OCI-LY7 (cell line): ENCODE measurements around the gene AGR2. TPM values are rescaled to one million over a fixed set of nuclear protein-coding genes. Genes with fewer than 3 reads are reported as not detected.

Experiments used
- BruUV-seq: library from RNA; stranded (reverse); fragments of 400-500 nt; replicated peaks from 2 replicates; lab custom pipeline; 2021; lab: Mats Ljungman, UMichigan
- CTCF ChIA-PET: fragments of 300-600 bp; sonication (Branson Sonifier 250); formaldehyde crosslinking; loops from one replicate; lab custom pipeline; 2022; ENCODE audit warnings: antibody characterized with exemption; ENCODE audit not compliant: unreplicated experiment; lab: Charles Lee
- POLR2A ChIA-PET: fragments of 300-600 bp; sonication (Branson Sonifier 250); formaldehyde crosslinking; loops from one replicate; lab custom pipeline; 2022; ENCODE audit warnings: antibody characterized with exemption; lab: Charles Lee
- DNase-seq: peaks from one replicate; pipeline ENCODE4 v3.0.0-alpha.2; 2015; ENCODE audit warnings: low spot score
- H2AFZ ChIP-seq: fragments of 200-600 bp; sonication (generic), shearing (Covaris generic); 2 replicates; pipeline ENCODE4 v1.6.1; 2014; ENCODE audit warnings: mild to moderate bottlenecking, antibody characterized with exemption, low read length, moderate library complexity
- H3K27ac ChIP-seq: fragments of 200-600 bp; sonication (generic); 2 replicates; pipeline ENCODE4 v1.5.1; 2014; ENCODE audit warnings: mixed run types, low read depth, mild to moderate bottlenecking, moderate library complexity, low read length, inconsistent platforms; ENCODE audit not compliant: poor library complexity, severe bottlenecking
- H3K36me3 ChIP-seq: fragments of 200-600 bp; sonication (generic); 2 replicates; pipeline ENCODE4 v1.6.1; 2014; ENCODE audit warnings: mild to moderate bottlenecking, antibody characterized with exemption, low read length, moderate library complexity, mixed read lengths; ENCODE audit not compliant: insufficient read depth
- H3K4me1 ChIP-seq: fragments of 200-600 bp; sonication (generic); 2 replicates; pipeline ENCODE4 v1.5.1; 2014; ENCODE audit warnings: mild to moderate bottlenecking, low read length; ENCODE audit not compliant: insufficient read depth, poor library complexity, severe bottlenecking
- H3K4me2 ChIP-seq: fragments of 200-600 bp; sonication (generic); 2 replicates; pipeline ENCODE4 v1.6.1; 2014; ENCODE audit warnings: mild to moderate bottlenecking, low read length
- H3K4me3 ChIP-seq: fragments of 200-600 bp; sonication (generic); 2 replicates; pipeline ENCODE4 v1.5.1; 2014; ENCODE audit warnings: mild to moderate bottlenecking, low read depth, low read length; ENCODE audit not compliant: poor library complexity, severe bottlenecking
- H3K79me2 ChIP-seq: fragments of 200-600 bp; sonication (generic); 2 replicates; pipeline ENCODE4 v1.6.1; 2016; ENCODE audit warnings: low read depth, mild to moderate bottlenecking, low read length, moderate library complexity, mixed read lengths; ENCODE audit not compliant: insufficient read depth
- H3K9me2 ChIP-seq: fragments of 200-600 bp; sonication (generic); 2 replicates; pipeline ENCODE4 v1.6.1; 2016; ENCODE audit warnings: mild to moderate bottlenecking, low read length, mixed read lengths; ENCODE audit not compliant: insufficient read depth
- H3K9me3 ChIP-seq: fragments of 200-600 bp; sonication (generic); 2 replicates; pipeline ENCODE4 v1.6.1; 2014; ENCODE audit warnings: mild to moderate bottlenecking, mixed run types, low read length, mixed read lengths
- H4K20me1 ChIP-seq: fragments of 200-600 bp; sonication (generic); 2 replicates; pipeline ENCODE4 v1.6.1; 2014; ENCODE audit warnings: mild to moderate bottlenecking, antibody characterized with exemption, low read length, moderate library complexity, mixed read lengths; ENCODE audit not compliant: insufficient read depth
- CTCF ChIP-seq: fragments of 200-600 bp; sonication (generic); conservative IDR thresholded peaks from 2 replicates; pipeline ENCODE4 v1.5.1; 2014; ENCODE audit warnings: mild to moderate bottlenecking, antibody characterized with exemption, low read length, moderate library complexity, mixed read lengths
- EZH2phosphoT487 ChIP-seq: fragments of 200-600 bp; sonication (generic); IDR thresholded peaks from 2 replicates; pipeline ENCODE4 v1.6.1; 2018; ENCODE audit warnings: low read depth, borderline replicate concordance, mild to moderate bottlenecking, mixed run types, antibody characterized with exemption, low read length, moderate library complexity, mixed read lengths
- intact Hi-C: fragments of 100-400 bp; cut with micrococcal nuclease; formaldehyde crosslinking; loops from one replicate; pipeline ENCODE4 v1.10.0; 2022; ENCODE audit not compliant: unreplicated experiment
- total RNA-seq, 2 experiments: library from RNA; depleted of rRNA in 1 of 2; stranded (reverse); fragments of >200 nt in 1 of 2; shearing (Covaris generic) in 1 of 2; gene quantifications; 2 replicates each; pipeline ENCODE4 v1.2.3, GENCODE V29; 2014 to 2022

Gene AGR2
- total RNA-seq, 2 experiments from 2014 or later = not detected

GRCh38 chr7:16743236-16743635 lies 61.6 kb downstream of the AGR2 start:
- DNase-seq = no peak
- no peaks in the 10 kb centered on the region for H4K20me1 ChIP-seq
- H3K4me3 ChIP-seq = no peak overlapping the region
- H2AFZ ChIP-seq = no peak overlapping the region
- no peaks in the 10 kb centered on the region for H3K79me2 ChIP-seq
- no peaks in the 10 kb centered on the region for H3K36me3 ChIP-seq
- no peaks in the 10 kb centered on the region for H3K9me3 ChIP-seq
- no peaks in the 10 kb centered on the region for H3K4me1 ChIP-seq
- no peak overlapping the region for H3K27ac ChIP-seq
- ChIA-PET POLR2A (interaction anchor here (0.7 to 1.0 kb wide), 2 partner anchors 13 to 36 kb away, joined by 3 to 6 read pairs; no protein-coding TSS in a partner anchor), CTCF (no interaction called here)
- no peak overlapping the region for H3K4me2 ChIP-seq
- TF ChIP-seq EZH2phosphoT487 = no peak
- TF ChIP-seq CTCF = no peak
- intact Hi-C loops = no loop called here
- H3K9me2 ChIP-seq = no peaks in the 10 kb centered on the region
- BruUV-seq = no TSS peak

- no TSS peak for BruUV-seq
- Histone ChIP-seq H3K4me2 (no peak overlapping the region), H3K79me2 (no peaks in the 10 kb centered on the region), H4K20me1 (no peaks in the 10 kb centered on the region), H3K4me3 (no peak overlapping the region), H3K9me2 (no peaks in the 10 kb centered on the region), H3K9me3 (no peaks in the 10 kb centered on the region), H3K36me3 (no peaks in the 10 kb centered on the region), H3K27ac (no peak overlapping the region), H3K4me1 (no peaks in the 10 kb centered on the region), H2AFZ (no peak overlapping the region)
- POLR2A ChIA-PET = interaction anchor here (0.6 to 1.0 kb wide), 3 partner anchors 10 to 36 kb away, joined by 3 to 6 read pairs (median 3); no protein-coding TSS in a partner anchor
- intact Hi-C loops = no loop called here
- TF ChIP-seq CTCF (no peak), EZH2phosphoT487 (no peak)
- CTCF ChIA-PET = no interaction called here
- no peak for DNase-seq
Observed at GRCh38 chr7:16742547-16742946, 62.3 kb downstream of the AGR2 start.

Other genes starting within 250 kb of the AGR2 start
- gene ANKMY2, start 159.2 kb downstream of the AGR2 start, total RNA-seq (2014; rRNA removed; shearing (Covaris generic)) = 10.3 and 11.9 TPM in 2 replicates
- 13.0 and 15.2 TPM in 2 replicates for gene ANKMY2, start 159.2 kb downstream of the AGR2 start, total RNA-seq (2022)
- gene BZW2, start 158.8 kb downstream of the AGR2 start, total RNA-seq (2014; rRNA removed; shearing (Covaris generic)) = 66.8 and 84.9 TPM in 2 replicates
- gene BZW2, start 158.8 kb downstream of the AGR2 start, total RNA-seq (2022) = 75.2 and 81.6 TPM in 2 replicates
- gene TSPAN13, start 51.2 kb downstream of the AGR2 start, total RNA-seq (2014; rRNA removed; shearing (Covaris generic)) = 4.5 and 5.0 TPM in 2 replicates
- 12.2 and 14.1 TPM in 2 replicates for gene TSPAN13, start 51.2 kb downstream of the AGR2 start, total RNA-seq (2022)
- not detected in 2 replicates for gene AGR3, start 77.0 kb upstream of the AGR2 start, total RNA-seq (2014; rRNA removed; shearing (Covaris generic))
- not detected in 2 replicates for gene AGR3, start 77.0 kb upstream of the AGR2 start, total RNA-seq (2022)